ENCODE data around the gene GLP2R. TPM values are rescaled to one million over a fixed set of nuclear protein-coding genes. Genes with fewer than 3 reads are reported as not detected.

The GLP2R gene
- total and polyA plus RNA-seq, 2 of the 8 experiments (the other 6 are each of a cell fraction or from before 2014, with no cell fraction given) = not detected

- H3K23me2 ChIP-seq (ENCODE audit: low read depth, low read length) = no peaks in the 10 kb centered on the region
- no peak overlapping the region for H3K4ac ChIP-seq (replicated peaks; ENCODE audit: insufficient read length, low read depth, low read length)
- H4K91ac ChIP-seq (replicated peaks; ENCODE audit: insufficient read length, low read length) = no peak overlapping the region
- H2BK12ac ChIP-seq (ENCODE audit: low read depth, low read length) = no peak overlapping the region
- WGBS, 2 experiments (ENCODE audit: extremely low coverage in 1 of 2, insufficient coverage in 1 of 2, insufficient read length in 1 of 2, insufficient replicate concordance in 2 of 2, low coverage in 1 of 2, low lambda C conversion rate in 2 of 2, missing lambda C conversion rate in 1 of 2) = 98% methylated on average over 8 of the region's 8 CpGs; no CpG with 5 or more reads in 1 of the 2 experiments
- no peak overlapping the region for H3K9ac ChIP-seq (replicated peaks in 1 of 4; ENCODE audit: extremely low read depth in 1 of 4, low read depth in 3 of 4, low read length in 3 of 4)
- no peak overlapping the region for H3K56ac ChIP-seq (replicated peaks; ENCODE audit: insufficient read length, low read depth, low read length)
- POLR2A ChIA-PET (ENCODE audit: partially characterized antibody) = no interaction called here
- H2AFZ ChIP-seq (ENCODE audit: low read length) = no peak overlapping the region
- FAIRE-seq (no peak), DNase-seq (ENCODE audit: low read depth in 1 of 2, low spot score in 2 of 2) (no peak)
- no peaks in the 10 kb centered on the region for H3K79me1 ChIP-seq (ENCODE audit: low read depth, low read length)
- H4K8ac ChIP-seq (ENCODE audit: extremely low read depth, insufficient read depth, low read length) = no peak overlapping the region
- no peak overlapping the region for H3K27ac ChIP-seq (ENCODE audit: low read depth, low read length)
- CTCF ChIA-PET (ENCODE audit: partially characterized antibody) = interaction anchor here (1.4 kb wide), 1 partner anchor 80 kb away, joined by 4 read pairs; no protein-coding TSS in a partner anchor
- no peak overlapping the region for H2BK20ac ChIP-seq (ENCODE audit: low read length)
- H2AK5ac ChIP-seq (ENCODE audit: low read depth, low read length) = no peak overlapping the region
- H3K36me3 ChIP-seq (ENCODE audit: control insufficient read depth in 2 of 4, insufficient read depth in 4 of 4, low read length in 3 of 4) = no peaks in the 10 kb centered on the region
- H3K14ac ChIP-seq (ENCODE audit: insufficient read length) = no peak overlapping the region
- no peak overlapping the region for H4K5ac ChIP-seq (ENCODE audit: insufficient read length, low read depth, low read length)
- H3K79me2 ChIP-seq (ENCODE audit: control insufficient read depth in 1 of 2, insufficient read depth in 2 of 2, low read length in 2 of 2) = no peaks in the 10 kb centered on the region
- H4K20me1 ChIP-seq (replicated peaks in 1 of 2; ENCODE audit: control insufficient read depth in 1 of 2, insufficient read depth in 2 of 2, low read length in 2 of 2) = no peaks in the 10 kb centered on the region
- 0 out of 4 replicates have a peak, but pooled peaks cover 0 to 2% of the 10 kb centered on the region in 2 experiments for H3K9me3 ChIP-seq (ENCODE audit: insufficient read depth in 2 of 2, low read depth in 1 of 2, low read length in 1 of 2)
- no peaks in the 10 kb centered on the region for H3K27me3 ChIP-seq (replicated peaks in 1 of 4; ENCODE audit: control insufficient read depth in 3 of 4, extremely low read depth in 1 of 4, insufficient read depth in 3 of 4, low read length in 3 of 4)
- no peak overlapping the region for H3K18ac ChIP-seq (ENCODE audit: extremely low read depth, low read length)
- no peak overlapping the region for H2BK120ac ChIP-seq (replicated peaks; ENCODE audit: low read depth, low read length)
- no peak overlapping the region for H2BK15ac ChIP-seq (ENCODE audit: low read length)
- no peak overlapping the region for H3K23ac ChIP-seq (ENCODE audit: insufficient read length)
- no peak overlapping the region for H3K4me3 ChIP-seq (ENCODE audit: extremely low read depth in 1 of 4, insufficient read depth in 2 of 4, low read depth in 3 of 4, low read length in 4 of 4)
- H2BK5ac ChIP-seq (ENCODE audit: low read depth, low read length) = no peak overlapping the region
- no peak overlapping the region for H3K4me2 ChIP-seq (ENCODE audit: insufficient read depth in 1 of 2, low read depth in 2 of 2, low read length in 2 of 2)
- no peaks in the 10 kb centered on the region for H3K4me1 ChIP-seq (replicated peaks in 1 of 4; ENCODE audit: control insufficient read depth in 3 of 4, insufficient read depth in 4 of 4, low read length in 3 of 4)
- no peak for TF ChIP-seq TAF7 (optimal IDR thresholded peaks at IDR 0.05; ENCODE audit: borderline replicate concordance, low read depth, low read length)
- TF ChIP-seq CBX8 (IDR thresholded peaks at IDR 0.05; ENCODE audit: borderline replicate concordance, low read depth, low read length) = no peak
- TF ChIP-seq NANOG (IDR thresholded peaks at IDR 0.05; ENCODE audit: insufficient read depth, low read depth, low read length, poor library complexity, severe bottlenecking) = no peak
- TF ChIP-seq SIX5 (IDR thresholded peaks at IDR 0.05; ENCODE audit: low read depth, low read length) = no peak
- TF ChIP-seq GABPA (IDR thresholded peaks at IDR 0.05; ENCODE audit: borderline replicate concordance, insufficient read depth, low read length) = no peak
- no peak for TF ChIP-seq SP4 (IDR thresholded peaks at IDR 0.05; ENCODE audit: low read length)
- TF ChIP-seq RFX5 (IDR thresholded peaks at IDR 0.05; ENCODE audit: borderline replicate concordance, low read depth, low read length) = no peak
- no peak for TF ChIP-seq EP300 (IDR thresholded peaks at IDR 0.05; ENCODE audit: borderline replicate concordance in 1 of 2, low read depth in 2 of 2, low read length in 2 of 2)
- no peak for TF ChIP-seq POLR2A (IDR thresholded peaks at IDR 0.05; ENCODE audit: control extremely low read depth in 1 of 2, low read depth in 2 of 2, low read length in 2 of 2)
- no peak for TF ChIP-seq CBX5 (IDR thresholded peaks at IDR 0.05; ENCODE audit: low read depth, low read length)
- TF ChIP-seq SIN3A (conservative IDR thresholded peaks at IDR 0.05 in 1 of 2, IDR thresholded peaks at IDR 0.05 in 1 of 2; ENCODE audit: low read depth in 1 of 2, low read length in 2 of 2) = no peak
- TF ChIP-seq HDAC6 (IDR thresholded peaks at IDR 0.05; ENCODE audit: low read depth, low read length) = no peak
- no peak for TF ChIP-seq MAFK (IDR thresholded peaks at IDR 0.05; ENCODE audit: low read depth, low read length)
- TF ChIP-seq EGR1 (IDR thresholded peaks at IDR 0.05; ENCODE audit: borderline replicate concordance, low read depth, low read length) = no peak
- TF ChIP-seq PHF8 (conservative IDR thresholded peaks at IDR 0.05; ENCODE audit: low read depth, low read length) = no peak
Measured at GRCh38 chr17:9809409-9809808, 16.3 kb upstream of the GLP2R start.

All from H1 (cell line).